ENCODE data around the gene USP5. TPM values are rescaled to one million over a fixed set of nuclear protein-coding genes. Genes with fewer than 3 reads are reported as not detected.
"Not testable (repeated sequence)": the region's sequence is repeated elsewhere in the genome, so short reads cannot be mapped to it uniquely, and the experiment has no call there.

USP5 gene
- total and polyA plus RNA-seq, 2 donors (not counting 1 experiment from before 2014, with no cell fraction given) = 35.1 to 59.7 TPM

DNA sequence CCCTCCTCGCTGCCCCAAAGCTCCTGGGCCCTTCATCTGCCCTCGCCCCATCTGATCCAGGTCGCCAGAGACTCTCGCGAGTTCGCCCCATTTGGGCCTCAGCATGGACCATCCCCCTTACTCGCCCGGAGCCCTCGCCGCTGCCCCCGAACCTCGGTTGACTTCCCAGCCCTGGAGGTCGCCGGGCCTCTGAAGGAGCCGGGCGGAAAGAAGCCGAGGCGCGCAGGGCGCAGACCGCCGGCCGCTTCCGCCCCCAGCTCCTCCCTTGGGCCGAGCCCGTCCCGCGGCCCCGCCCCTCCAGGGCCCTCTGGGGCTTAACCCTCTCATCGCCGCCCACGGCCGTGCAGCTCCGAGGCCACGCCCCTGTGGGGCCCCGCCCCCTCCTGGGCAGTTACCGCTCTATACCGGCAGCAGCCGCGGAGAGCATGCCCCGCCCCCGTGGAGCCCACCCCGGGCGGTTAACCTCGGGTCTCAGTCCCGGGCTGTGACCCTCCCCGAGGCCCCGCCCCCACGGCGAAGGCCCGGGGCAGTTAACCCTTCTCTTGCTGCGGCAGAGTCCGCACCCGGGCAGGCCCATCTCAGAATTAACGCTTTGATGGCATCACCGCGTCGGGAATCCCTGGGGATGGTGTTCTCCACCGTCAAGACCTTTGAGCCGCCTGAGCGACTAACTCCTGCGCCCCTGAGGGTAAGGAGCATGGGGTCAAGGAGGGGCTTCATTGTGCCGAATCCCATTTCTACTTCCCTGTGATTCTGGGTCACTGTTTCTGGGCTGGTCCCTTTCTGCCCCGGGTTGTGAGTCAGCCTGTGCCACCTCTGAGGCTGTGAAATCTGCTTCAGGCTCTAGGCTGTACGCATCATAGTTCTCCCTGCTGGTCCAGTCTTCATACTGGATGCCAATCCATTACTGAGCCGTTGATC is 21.4 kb downstream of the USP5 start, which contains the start of gene SPSB2:
TSS of gene SPSB2 (minus strand) at position 210 of the 921 bp plus-strand sequence. CDS start 402 bp downstream, outside the sequence.
- H3K4me3 Mint-ChIP-seq = peak within 1 kb of the TSS; percentile 90
- peak within 1 kb of the TSS; percentile 45 to 61 for H3K27ac ChIP-seq (ENCODE audit: low read length in 2 of 2)
- peaks cover 40% of the 10 kb centered on the region for H3K4me1 Mint-ChIP-seq
- H3K4me1 ChIP-seq (ENCODE audit: control insufficient read depth in 2 of 2, insufficient read depth in 2 of 2, low read length in 2 of 2) = peaks cover 29 to 40% of the 10 kb centered on the region in 2 donors
- no peak for TF ChIP-seq EZH2 (IDR thresholded peaks at IDR 0.05; ENCODE audit: borderline replicate concordance, insufficient read depth, low read depth, low read length, poor library complexity, severe bottlenecking)
- TF ChIP-seq, protein P1, sequence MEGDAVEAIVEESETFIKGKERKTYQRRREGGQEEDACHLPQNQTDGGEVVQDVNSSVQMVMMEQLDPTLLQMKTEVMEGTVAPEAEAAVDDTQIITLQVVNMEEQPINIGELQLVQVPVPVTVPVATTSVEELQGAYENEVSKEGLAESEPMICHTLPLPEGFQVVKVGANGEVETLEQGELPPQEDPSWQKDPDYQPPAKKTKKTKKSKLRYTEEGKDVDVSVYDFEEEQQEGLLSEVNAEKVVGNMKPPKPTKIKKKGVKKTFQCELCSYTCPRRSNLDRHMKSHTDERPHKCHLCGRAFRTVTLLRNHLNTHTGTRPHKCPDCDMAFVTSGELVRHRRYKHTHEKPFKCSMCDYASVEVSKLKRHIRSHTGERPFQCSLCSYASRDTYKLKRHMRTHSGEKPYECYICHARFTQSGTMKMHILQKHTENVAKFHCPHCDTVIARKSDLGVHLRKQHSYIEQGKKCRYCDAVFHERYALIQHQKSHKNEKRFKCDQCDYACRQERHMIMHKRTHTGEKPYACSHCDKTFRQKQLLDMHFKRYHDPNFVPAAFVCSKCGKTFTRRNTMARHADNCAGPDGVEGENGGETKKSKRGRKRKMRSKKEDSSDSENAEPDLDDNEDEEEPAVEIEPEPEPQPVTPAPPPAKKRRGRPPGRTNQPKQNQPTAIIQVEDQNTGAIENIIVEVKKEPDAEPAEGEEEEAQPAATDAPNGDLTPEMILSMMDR (IDR thresholded peaks at IDR 0.05) = no peak
- DNase-seq = peak; percentile 98
- no peaks in the 10 kb centered on the region for H3K27me3 Mint-ChIP-seq
- H3K9ac ChIP-seq (ENCODE audit: low read length) = peak within 1 kb of the TSS; percentile 91
- H3K4me3 ChIP-seq (ENCODE audit: control extremely low read depth in 1 of 5, extremely low read depth in 1 of 5, insufficient read depth in 1 of 5, low read depth in 2 of 5, low read length in 4 of 5) = peak within 1 kb of the TSS; percentile 69 to 92 (median 88)
- peak within 1 kb of the TSS; percentile 93 for H3K27ac Mint-ChIP-seq
- intact Hi-C loops (cut with micrococcal nuclease) = loop anchor here (1.0 to 2.0 kb wide), 10 partner anchors 18 to 316 kb away; partner anchors contain the start of genes C1R, CLSTN3, COPS7A and EMG1
- H3K9me3 Mint-ChIP-seq (ENCODE audit: insufficient read depth) = no peaks in the 10 kb centered on the region
- no peaks in the 10 kb centered on the region for H3K9me3 ChIP-seq (ENCODE audit: control extremely low read depth in 1 of 3, control insufficient read depth in 2 of 3, insufficient read depth in 1 of 3, low read length in 2 of 3)
- no peaks in the 10 kb centered on the region for H3K27me3 ChIP-seq (replicated peaks in 1 of 4; ENCODE audit: control extremely low read depth in 1 of 4, control insufficient read depth in 3 of 4, insufficient read depth in 4 of 4, low read length in 3 of 4)
- peak within 1 kb of the TSS; percentile 97 for H3K4me2 ChIP-seq (replicated peaks; ENCODE audit: low read depth, low read length, poor library complexity, severe bottlenecking)
- ChIA-PET POLR2A (interaction anchor here (0.5 to 2.7 kb wide), 21 partner anchors 16 to 235 kb away, joined by 3 to 30 read pairs (median 6); partner anchors contain the start of genes C12orf57, CDCA3, COPS7A and LRRC23), CTCF (interaction anchor here (0.6 to 11.8 kb wide), 42 partner anchors 8 to 271 kb away, joined by 3 to 136 read pairs (median 7); partner anchors contain the start of genes C12orf57, C1RL, CDCA3 and COPS7A)
- H4K20me1 ChIP-seq (ENCODE audit: control insufficient read depth, insufficient read depth, low read length, poor library complexity, severe bottlenecking) = peaks cover 40% of the 10 kb centered on the region
- peak; percentile 89 for ATAC-seq (ENCODE audit: low read depth)
- peaks cover 0 to 21% of the 10 kb centered on the region in 2 experiments for H3K36me3 ChIP-seq (replicated peaks in 1 of 2; ENCODE audit: control extremely low read depth in 1 of 2, control insufficient read depth in 1 of 2, extremely low read depth in 1 of 2, insufficient read depth in 2 of 2, low read length in 1 of 2)
- H2AFZ ChIP-seq (ENCODE audit: insufficient read depth, low read depth, low read length, poor library complexity, severe bottlenecking) = peak within 1 kb of the TSS; percentile 97
- H3K79me2 ChIP-seq (ENCODE audit: control insufficient read depth, insufficient read depth, low read length) = peaks cover 17% of the 10 kb centered on the region
- 1% methylated on average over 65 of the region's 66 CpGs for WGBS (ENCODE audit: insufficient coverage)

DNA sequence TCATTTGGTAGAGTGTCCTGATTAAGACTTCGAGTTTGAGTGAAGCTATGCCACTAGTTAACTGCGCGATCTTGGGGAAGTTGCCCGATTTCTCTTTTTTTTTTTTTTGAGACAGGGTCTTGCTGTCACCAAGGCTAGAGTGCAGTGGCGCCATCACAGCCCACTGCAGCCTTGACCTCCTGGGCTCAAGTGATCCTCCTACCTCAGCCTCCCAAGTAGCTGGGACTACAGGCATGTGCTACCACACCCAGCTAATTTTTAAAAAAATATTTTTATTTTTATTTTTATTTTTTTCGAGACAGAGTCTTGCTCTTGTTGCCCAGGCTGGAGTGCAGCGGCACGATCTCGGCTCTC is 22.0 kb downstream of the USP5 start:
- peak overlapping the region; percentile 93 for H3K27ac Mint-ChIP-seq
- peak overlapping the region; percentile 69 to 92 (median 88) for H3K4me3 ChIP-seq (ENCODE audit: control extremely low read depth in 1 of 5, extremely low read depth in 1 of 5, insufficient read depth in 1 of 5, low read depth in 2 of 5, low read length in 4 of 5)
- peaks cover 23 to 33% of the 10 kb centered on the region in 2 donors for H3K4me1 ChIP-seq (ENCODE audit: control insufficient read depth in 2 of 2, insufficient read depth in 2 of 2, low read length in 2 of 2)
- H3K4me3 Mint-ChIP-seq = peak overlapping the region; percentile 90
- ChIA-PET CTCF (interaction anchor here (0.6 to 11.8 kb wide), 12 partner anchors 13 to 238 kb away, joined by 3 to 136 read pairs (median 28); partner anchors contain the start of genes C12orf57, CDCA3, COPS7A and LRRC23), POLR2A (interaction anchor here (0.6 to 2.7 kb wide), 6 partner anchors 16 to 222 kb away, joined by 3 to 30 read pairs (median 5); partner anchors contain the start of gene LRRC23)
- ATAC-seq (ENCODE audit: low read depth); H3K27me3 Mint-ChIP-seq; H3K9me3 Mint-ChIP-seq (ENCODE audit: insufficient read depth); H3K27me3 ChIP-seq (replicated peaks in 1 of 4; ENCODE audit: control extremely low read depth in 1 of 4, control insufficient read depth in 3 of 4, insufficient read depth in 4 of 4, low read length in 3 of 4); DNase-seq; H3K9me3 ChIP-seq (ENCODE audit: control extremely low read depth in 1 of 3, control insufficient read depth in 2 of 3, insufficient read depth in 1 of 3, low read length in 2 of 3); intact Hi-C loops (cut with micrococcal nuclease): not testable (repeated sequence)
- H4K20me1 ChIP-seq (ENCODE audit: control insufficient read depth, insufficient read depth, low read length, poor library complexity, severe bottlenecking) = peaks cover 34% of the 10 kb centered on the region
- peak overlapping the region in 1 of 2 donors; percentile 55 for H3K27ac ChIP-seq (ENCODE audit: low read length in 2 of 2)
- peaks cover 0 to 21% of the 10 kb centered on the region in 2 experiments for H3K36me3 ChIP-seq (replicated peaks in 1 of 2; ENCODE audit: control extremely low read depth in 1 of 2, control insufficient read depth in 1 of 2, extremely low read depth in 1 of 2, insufficient read depth in 2 of 2, low read length in 1 of 2)
- H3K79me2 ChIP-seq (ENCODE audit: control insufficient read depth, insufficient read depth, low read length) = peaks cover 17% of the 10 kb centered on the region
- peaks cover 33% of the 10 kb centered on the region for H3K4me1 Mint-ChIP-seq
- 57% methylated on average over 6 of the region's 9 CpGs for WGBS (ENCODE audit: insufficient coverage)
- peak overlapping the region; percentile 97 for H3K4me2 ChIP-seq (replicated peaks; ENCODE audit: low read depth, low read length, poor library complexity, severe bottlenecking)
- H3K9ac ChIP-seq (ENCODE audit: low read length) = peak overlapping the region; percentile 91
- peak overlapping the region; percentile 97 for H2AFZ ChIP-seq (ENCODE audit: insufficient read depth, low read depth, low read length, poor library complexity, severe bottlenecking)

DNA sequence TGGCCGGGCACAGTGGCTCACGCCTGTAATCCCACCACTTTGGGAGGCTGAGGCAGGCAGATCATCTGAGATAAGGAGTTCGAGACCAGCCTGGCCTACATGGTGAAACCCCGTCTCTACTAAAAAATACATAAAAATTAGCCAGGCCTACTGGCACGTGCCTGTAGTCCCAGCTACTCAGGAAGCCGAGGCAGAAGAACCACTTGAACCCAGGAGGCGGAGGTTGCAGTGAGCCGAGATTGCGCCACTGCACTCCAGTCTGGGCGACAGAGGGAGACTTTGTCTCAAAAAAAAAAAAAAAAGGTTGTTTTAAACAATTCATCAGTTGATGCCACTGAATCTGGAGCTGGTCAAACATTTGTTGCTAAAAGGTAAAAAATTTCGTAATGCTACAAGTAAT is 27.9 kb downstream of the USP5 start:
- H3K9me3 Mint-ChIP-seq (ENCODE audit: insufficient read depth); H4K20me1 ChIP-seq (ENCODE audit: control insufficient read depth, insufficient read depth, low read length, poor library complexity, severe bottlenecking); H3K9ac ChIP-seq (ENCODE audit: low read length); DNase-seq; H2AFZ ChIP-seq (ENCODE audit: insufficient read depth, low read depth, low read length, poor library complexity, severe bottlenecking); H3K4me1 Mint-ChIP-seq; H3K36me3 ChIP-seq (replicated peaks in 1 of 2; ENCODE audit: control extremely low read depth in 1 of 2, control insufficient read depth in 1 of 2, extremely low read depth in 1 of 2, insufficient read depth in 2 of 2, low read length in 1 of 2); H3K79me2 ChIP-seq (ENCODE audit: control insufficient read depth, insufficient read depth, low read length); H3K4me3 ChIP-seq (ENCODE audit: control extremely low read depth in 1 of 5, extremely low read depth in 1 of 5, insufficient read depth in 1 of 5, low read depth in 2 of 5, low read length in 4 of 5); POLR2A ChIA-PET; H3K4me1 ChIP-seq (ENCODE audit: control insufficient read depth in 2 of 2, insufficient read depth in 2 of 2, low read length in 2 of 2); H3K27ac Mint-ChIP-seq; H3K27me3 ChIP-seq (replicated peaks in 1 of 4; ENCODE audit: control extremely low read depth in 1 of 4, control insufficient read depth in 3 of 4, insufficient read depth in 4 of 4, low read length in 3 of 4); H3K4me3 Mint-ChIP-seq; H3K27ac ChIP-seq (ENCODE audit: low read length in 2 of 2); H3K9me3 ChIP-seq (ENCODE audit: control extremely low read depth in 1 of 3, control insufficient read depth in 2 of 3, insufficient read depth in 1 of 3, low read length in 2 of 3); ATAC-seq (ENCODE audit: low read depth); intact Hi-C loops (cut with micrococcal nuclease); H3K4me2 ChIP-seq (replicated peaks; ENCODE audit: low read depth, low read length, poor library complexity, severe bottlenecking); H3K27me3 Mint-ChIP-seq: not testable (repeated sequence)
- WGBS (ENCODE audit: insufficient coverage) = 93% methylated on average over 8 of the region's 11 CpGs
- CTCF ChIA-PET = interaction anchor here (1.1 to 1.4 kb wide), 2 partner anchors 12 to 15 kb away, joined by 3 read pairs; no protein-coding TSS in a partner anchor

Data from B cell (primary cell).